DMS 273 (cell line): ENCODE measurements around the gene ZNF492.
A peak's percentile ranks its signal among the peaks of the same experiment; 100 is the strongest.

Experiments used
- DNase-seq: peaks from one replicate; lab custom pipeline; 2025; ENCODE audit not compliant: unreplicated experiment; lab: John Stamatoyannopoulos, UW

ZNF492 gene

DNA sequence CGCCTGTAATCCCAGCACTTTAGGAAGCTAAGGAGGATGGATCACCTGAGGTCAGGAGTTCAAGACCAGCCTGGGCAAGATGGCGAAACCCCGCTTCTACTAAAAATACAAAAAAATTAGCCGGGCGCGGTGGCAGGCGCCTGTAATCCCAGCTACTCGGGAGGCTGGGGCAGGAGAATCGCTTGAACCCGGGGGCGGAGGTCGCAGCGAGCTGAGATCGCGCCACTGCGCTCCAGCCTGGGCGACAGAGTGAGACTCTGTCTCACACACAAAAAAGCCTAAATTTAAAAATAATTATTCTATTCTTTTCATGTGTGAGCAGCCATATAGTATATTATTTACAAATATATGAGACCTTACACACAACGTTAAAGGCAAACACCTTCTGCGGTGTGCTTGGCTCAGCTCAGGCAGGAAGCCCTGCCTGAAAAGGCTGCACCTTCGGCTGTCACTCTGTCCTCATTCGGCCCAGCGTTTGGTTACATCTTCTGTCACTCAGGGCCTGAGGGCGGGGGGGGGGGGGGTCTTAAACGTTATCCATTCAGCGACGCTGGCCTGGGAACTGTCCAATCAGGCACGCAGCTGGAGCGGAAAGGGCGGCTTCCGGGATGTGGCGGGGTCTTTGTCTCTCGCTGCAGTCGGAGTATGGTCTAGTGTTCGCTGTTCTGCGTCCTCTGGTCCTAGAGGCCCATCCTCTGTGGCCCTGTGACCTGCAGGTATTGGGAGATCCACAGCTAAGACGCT is at the start of gene ZNF492:
TSS of gene ZNF492 (plus strand) at position 619 of the 744 bp plus-strand sequence. CDS start 19,076 bp downstream, outside the sequence.
- peak; percentile 32 for DNase-seq

DNA sequence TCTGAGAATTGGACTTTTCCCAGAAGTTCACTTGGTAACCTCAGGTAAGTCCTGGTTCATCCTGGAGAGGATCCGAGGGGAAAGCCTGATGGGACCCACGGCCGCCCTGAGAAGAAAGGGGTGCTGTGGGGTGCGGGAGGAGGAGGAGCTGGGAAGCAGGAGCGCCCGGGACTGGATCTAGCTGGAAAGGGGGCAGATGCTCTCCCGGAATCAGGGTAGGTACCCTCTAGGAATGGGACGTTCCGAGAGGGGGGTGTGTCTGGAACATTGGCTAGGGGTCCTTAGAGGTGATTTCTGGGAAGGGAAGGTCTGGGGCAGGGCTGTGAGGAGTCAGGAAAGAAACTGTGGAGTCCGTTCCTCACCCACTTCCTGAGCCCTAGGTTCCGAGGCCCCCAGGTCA is 38.7 kb upstream of the ZNF492 start:
- DNase-seq = no peak

DNA sequence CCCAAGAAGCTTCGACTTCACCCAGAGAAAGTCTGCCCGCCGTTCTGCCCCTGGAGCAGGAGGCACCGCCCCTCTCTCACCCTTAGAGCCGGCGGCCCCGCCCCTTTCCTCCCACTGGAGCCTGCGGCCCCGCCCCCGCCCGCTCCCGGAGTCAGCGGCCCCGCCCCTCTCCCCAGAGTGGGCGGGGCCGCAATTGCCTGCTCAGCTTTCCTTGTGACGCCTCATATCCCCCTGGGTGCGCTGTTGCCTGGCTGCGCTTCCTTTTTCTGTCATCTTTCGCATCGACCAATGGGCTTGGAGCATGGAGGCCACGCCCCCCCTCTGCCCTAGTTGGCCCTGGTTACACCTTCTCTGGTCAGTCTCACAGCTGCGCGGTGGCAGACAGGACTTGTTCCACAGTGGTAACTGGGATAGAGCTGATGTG is 38.2 kb upstream of the ZNF492 start:
- DNase-seq = peak; percentile 5

DNA sequence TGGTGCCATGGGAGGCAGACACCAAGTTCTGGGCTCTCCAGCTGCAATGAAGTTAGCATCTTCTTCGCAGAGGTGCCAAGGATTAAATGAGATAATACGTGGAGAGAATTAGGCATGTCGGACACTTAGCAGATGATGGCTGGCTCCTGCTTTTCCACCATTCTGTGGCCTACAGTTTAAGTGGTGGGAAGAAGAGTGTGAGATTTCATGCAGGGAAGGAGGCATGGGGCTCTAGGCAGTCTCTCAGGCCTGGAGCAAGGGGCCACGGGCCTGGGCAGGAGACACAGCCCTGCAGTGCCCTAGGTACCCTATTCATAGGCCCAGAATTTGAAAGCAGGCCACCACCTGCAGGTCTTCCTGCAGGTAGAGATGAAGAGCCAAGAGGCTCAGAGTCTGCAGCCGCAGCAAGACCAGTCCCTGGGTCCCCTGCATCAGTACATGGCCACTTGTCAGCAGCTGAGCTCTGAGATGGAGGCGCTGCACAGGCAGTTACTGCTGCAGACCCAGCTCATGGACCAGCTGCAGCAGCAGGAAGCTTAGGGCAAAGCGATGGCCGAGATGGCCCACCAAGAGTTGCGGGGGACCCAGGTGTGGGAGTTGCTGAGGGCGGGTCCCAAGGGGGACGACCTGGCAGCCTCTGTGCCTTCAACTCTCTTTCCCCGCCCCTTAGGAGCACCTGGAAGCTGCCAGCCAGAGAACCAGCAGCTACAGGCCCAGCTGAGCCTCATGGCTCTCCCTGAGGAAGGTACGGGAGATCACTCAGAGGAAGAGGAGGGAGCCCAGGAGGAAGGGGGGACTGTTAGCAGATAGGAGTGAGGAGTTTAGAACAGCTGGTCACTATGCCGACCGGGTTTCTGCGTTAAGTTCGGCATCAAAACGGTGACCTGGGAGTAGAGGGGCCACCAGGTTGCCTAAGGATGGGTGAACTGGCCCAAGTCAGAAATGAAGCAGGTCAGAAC is 33.2 kb upstream of the ZNF492 start:
- DNase-seq = no peak

DNA sequence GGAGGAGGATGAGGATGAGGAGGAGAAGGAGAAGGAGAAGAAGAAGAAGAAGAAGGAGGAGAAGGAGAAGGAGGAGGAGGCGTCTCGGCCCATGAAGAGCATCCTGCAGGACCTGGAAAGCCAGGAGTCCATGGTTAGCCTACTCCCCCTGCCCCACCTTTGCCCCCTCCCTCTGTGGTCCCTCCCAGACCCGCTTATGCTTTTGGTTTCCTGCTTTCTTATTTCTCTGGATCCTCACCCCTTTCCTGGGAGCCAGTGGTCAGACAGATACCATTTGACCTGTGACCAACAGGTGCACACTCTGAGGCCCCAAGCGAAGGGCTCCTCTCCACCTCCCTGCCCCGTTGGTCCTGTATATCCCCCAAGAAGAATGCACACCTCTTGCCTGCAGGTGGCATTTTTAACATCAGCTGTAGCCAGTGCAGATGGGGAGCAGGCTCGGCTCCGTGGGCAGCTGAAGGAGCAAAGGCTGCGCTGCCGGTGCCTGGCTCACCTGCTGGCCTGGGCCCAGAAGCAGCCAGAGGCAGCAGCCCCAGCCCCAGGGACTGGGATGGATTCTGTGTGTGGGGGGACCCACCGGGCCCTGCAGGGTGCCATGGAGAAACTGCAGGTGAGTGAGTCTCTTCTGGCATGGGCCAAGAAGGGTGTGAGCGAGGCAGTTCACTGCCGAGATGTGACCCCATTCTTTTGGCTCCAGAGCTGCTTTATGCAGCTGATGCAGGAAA is 32.1 kb upstream of the ZNF492 start:
- no peak for DNase-seq

DNA sequence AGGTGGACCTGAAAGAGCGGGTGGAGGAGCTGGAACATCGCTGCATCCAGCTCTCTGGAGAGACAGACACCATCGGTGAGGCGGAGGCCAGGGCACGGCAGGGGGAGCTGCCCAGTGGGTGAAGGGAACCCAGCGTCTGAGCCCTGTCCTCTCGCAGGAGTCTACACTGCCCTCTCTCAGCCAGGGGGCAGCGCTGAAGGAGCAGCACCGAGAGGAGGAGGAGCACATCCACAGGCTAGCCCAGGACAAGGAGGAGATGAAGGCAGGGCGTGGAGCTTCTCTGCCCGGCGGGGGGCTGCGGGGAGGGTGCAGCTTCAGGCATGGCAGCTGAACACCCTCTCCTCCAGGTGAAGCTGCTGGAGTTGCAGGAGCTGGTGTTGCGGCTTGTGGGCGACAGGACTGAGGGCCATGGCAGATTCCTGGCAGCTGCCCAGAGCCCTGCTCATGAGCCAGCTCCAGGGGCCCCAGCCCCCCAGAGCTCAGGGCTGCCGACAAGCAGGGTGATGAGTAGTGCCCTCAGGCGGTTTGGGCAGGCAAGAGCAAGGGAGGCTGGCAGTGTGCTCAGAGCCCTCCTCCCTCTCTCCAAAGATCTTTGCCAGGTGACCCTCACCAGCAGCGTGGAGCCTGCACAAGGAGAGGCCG is 31.4 kb upstream of the ZNF492 start:
- DNase-seq = no peak

DNA sequence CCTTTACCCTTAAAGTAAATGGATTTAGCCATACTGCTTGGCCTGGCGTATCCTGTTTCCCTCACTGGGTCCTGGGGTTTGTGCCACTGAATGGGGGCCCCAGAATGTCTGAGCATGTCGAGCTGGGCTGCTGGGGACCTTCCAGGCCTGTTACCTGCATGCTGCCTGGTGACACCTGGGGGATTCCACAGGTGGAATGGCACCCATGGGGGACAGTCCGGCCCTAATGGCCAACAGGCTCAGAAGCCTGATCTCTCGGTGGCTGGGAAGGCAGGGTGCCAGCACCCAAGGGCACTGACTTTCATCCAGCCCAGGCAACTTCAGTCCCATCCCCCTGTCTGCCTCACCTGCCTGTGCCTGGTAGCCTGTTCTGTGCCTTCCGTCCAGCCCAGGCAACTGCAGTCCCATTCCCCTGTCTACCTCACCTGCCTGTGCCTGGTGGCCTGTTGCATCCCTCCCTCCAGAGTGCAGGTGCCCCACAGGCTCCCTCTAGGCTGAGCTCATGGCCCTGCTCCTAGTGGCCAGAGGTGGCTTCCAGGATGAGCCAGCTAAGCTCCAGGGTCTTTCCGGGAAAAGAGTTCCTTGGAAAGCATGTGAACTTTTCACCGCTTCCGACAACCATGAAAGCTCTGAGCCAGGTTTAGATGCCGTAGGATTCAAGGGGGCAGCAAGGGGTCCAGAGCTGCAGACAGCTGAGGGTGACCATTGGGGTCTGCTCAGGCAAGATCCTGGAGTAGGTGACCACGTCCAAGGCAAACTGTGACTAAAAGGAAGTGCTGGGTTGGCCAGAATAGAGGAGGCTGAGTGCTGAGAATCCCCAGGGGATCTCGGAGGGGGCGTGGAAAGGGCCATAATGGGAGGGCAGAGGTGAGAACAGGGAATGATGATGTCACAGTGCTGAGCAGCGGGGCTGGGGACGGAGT is 30.3 kb upstream of the ZNF492 start:
- DNase-seq = no peak

DNA sequence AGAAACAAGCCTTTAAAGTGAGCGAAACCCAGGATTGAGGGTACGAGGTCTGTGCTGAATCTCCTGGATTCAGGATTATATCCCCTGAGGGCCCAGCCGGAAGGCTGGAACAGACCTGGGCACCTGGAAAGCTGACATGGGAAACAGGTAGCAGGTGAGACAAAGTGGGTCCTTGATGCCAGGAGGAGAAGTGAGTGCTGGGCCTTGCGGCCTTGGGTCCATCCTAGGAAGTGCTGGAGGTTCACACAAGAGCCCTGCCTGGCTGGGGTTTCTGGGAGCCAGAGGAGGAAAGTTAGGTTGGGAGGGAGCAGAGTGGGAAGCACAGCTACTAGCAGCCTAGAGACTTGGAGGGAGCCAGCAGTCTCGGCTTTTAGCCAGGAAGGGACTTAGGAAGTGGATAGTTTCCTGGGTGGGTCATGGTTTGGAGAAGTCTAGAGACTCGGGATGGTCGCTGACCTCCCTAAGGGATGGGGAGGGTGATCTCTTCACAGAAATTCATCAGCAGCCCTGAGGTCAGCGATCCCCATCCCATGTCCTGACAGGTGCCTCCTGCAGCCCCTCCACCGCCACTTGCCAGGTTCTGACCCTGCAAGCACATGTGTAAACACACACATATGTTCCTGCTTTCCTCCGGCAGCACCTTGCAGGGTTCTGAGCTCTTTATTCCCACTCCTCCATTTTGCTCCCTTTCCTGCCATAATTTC is 29.4 kb upstream of the ZNF492 start:
- no peak for DNase-seq

DNA sequence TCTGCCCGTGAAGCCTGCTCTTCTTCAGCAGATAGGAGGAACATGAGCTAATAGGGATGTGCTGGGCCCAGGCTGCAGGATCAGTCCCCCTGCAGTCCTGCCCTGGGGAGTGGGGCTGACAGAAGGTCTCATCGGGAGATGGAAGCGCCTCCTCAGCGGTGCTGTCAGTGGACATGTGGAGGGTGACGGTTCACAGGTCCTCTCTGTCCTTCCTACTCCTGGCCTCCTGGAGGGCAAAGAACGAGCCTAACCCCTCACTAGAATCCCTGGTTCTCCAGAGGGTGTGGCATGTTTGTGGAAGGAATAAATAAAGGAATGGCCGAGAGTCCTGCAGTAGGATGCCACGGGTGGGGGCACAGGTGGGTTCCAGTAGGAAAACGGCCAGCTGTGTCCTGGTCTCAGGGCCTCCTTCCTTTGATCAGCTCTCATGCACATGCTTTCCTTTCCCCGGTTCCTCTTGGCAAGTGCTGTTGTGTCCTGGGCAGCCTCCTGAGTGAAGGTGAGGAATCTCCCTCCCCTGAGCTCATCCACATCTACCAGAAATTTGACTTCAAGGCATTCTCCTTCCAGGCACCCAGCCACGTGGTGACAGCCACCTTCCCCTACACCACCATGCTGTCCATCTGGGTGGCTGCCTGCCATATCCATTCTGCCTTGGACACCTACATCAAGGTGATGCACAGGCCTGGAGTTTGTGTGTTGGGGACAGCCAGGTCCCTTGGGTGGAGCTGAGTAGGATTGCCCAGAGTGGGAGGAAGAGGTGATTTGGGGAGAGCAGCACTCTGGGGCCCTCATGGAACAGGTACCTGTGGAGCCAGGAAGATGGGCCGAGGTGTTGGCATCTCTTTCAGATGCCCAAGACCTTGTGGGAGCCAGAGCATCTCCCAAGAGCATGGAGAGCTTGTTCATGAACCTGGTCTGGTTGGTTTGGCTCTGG is 28.6 kb upstream of the ZNF492 start:
- DNase-seq = no peak

DNA sequence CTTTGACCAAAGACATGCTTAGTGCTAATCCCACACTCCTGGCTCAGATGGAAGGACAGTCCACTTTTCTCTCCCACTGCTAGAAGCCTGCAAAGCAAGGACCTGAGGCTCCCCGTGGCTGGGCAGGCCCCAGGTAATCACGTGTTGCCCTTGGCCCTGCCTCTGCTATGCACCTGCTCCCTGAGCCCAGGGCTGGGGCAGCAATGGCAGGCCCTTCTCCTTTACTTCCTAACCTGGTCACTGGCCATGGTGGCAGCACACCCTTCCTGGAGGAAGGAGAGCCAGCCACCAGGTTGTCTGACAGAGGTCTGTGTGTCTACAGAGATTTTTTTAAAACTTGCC is 27.9 kb upstream of the ZNF492 start:
- DNase-seq = no peak

DNA sequence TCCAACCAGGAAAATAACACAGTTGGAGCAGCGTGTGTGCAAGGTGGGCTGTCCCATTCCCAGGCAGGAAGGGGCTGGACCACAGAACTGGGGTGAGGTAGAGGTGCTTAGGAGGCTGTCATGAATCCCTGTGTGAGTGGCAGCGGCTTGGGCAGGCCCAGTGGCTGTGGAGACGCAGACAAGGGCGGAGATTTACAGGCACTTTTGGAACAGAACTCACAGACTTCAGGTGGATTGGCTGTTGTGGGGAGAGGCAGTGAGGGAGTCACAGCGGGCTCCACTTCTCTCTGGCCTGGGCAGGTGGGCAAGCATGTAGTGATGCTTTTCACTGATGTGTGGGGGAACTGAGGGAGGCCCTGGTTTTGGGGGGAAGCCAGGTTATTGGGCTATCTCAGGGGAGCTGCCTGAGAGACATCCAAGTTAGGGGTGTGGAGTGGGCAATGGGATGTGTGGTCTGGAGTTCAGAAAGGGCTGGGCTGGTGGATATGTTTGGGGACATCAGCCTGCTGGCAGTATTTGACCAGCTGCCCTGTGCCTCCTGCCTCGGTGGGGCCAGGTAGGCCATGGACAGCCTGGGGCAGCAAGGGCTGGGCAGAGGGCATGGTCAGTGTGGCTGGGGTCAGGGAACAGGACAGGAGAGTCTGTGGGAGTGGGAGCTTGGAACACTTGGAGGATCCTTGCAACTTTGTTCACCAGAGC is 27.0 kb upstream of the ZNF492 start:
- no peak for DNase-seq

DNA sequence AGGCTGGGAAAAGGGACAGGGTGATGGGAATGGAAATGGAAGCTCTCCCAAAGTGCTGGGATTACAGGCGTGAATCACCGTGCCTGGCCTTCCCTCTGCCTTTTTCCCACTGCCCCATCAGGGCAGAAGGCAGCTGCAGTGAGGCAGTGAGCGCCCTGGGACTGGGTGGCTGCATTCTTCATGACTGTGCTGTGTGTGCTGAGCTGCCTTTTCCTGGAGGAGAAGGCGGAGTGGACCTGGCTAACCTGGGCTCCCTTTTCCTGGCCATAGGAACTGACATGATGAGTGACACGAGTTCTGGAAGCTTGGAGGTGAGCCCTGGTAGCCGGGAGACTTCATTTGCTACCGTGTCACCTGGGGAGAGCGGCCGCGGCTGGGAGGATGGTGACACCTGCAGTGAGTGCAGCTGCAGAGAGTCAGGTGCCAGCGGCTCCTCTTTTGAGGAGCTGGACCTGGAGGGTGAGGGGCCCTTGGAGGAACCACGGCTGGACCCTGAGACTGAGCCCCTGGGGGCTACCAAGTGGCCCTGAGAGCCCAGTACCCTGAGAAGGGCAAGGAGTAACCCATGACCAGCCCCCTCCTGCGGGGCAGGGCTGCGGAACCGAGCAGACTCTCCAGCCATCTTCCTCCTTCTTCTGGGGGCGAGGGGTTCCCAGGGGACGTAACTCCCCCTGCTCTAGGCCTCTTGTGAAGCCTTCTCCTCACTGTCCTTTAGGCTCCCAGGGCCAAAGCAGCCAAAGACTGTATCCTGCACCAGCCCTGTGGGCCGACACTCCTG is 26.3 kb upstream of the ZNF492 start:
- DNase-seq = no peak

DNA sequence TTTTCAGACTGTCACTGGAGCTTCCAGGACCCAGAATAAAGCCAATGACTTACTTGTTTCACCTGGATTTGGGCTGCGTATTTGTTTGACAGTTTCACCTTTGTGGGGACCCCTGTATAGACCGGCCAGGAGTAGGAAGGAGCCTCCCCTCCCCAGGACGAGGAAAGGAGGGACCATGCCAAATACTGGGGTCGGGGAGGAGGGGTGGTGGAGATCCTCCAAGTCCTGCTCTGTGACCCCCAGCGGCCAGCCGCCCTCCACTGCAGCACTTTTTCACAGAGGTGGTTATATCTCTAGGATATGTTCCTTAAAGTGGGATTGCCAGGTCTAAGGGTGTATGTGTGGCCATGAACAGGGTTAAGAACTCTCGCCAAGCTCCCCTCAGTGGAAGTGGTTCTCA is 25.7 kb upstream of the ZNF492 start:
- no peak for DNase-seq

DNA sequence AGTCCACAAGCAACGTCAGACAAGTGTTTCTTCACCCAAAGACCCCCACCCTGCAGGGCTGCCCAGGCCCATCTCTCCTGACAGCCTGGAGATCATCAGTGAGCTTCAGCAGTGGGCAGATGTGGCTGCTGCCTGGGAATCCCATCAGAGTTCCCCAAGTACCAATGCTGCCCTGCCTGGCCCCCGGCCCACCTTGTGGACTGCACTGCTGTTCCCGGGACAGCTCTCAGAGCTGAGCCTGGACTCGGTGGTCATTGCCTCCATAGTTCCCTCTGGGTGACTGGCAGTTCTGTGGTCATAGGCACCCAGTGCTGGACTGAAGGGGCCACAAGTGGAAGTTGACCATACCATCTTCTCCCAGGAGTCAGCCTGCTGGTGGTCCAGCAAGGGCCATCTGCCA is 24.5 kb upstream of the ZNF492 start:
- no peak for DNase-seq

DNA sequence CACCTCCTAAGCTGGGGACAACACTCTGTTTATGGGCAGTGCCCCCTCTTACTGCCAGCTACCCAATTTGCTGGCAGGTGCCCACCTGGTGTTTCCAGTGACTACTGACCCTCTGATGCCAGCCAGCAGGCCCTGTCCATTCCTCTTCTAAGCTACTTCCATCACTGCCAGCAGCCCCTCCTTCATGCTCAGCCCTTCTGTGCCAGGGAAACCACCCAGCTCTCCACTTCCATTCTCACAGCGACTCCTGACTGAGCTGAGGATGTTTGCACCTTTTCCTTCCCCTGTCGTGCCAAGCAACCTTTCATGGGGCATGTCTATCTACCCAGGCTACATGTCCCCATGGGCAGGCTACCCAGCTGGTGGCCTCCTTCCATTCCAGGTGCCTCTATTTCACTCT is 24.0 kb upstream of the ZNF492 start:
- DNase-seq = no peak

DNA sequence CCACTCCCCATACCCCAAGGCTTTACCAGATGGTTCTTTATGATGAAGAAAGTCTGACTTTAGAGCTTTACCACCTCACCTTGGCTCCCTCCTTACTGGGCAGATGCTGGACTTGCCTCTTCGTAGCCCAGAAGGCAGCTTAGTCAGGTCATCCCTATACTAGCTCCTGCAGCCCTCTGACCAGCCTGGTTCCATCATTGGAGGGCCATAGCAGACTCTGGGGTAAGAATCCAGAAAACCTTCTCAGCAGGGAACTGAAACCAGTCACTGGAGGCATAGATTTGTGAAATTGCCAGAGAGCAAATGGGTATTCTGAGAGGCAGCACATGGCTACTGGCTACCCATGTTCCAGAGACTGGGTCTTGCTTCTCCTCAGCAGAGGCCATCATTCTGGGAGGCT is 21.8 kb upstream of the ZNF492 start:
- DNase-seq = no peak

DNA sequence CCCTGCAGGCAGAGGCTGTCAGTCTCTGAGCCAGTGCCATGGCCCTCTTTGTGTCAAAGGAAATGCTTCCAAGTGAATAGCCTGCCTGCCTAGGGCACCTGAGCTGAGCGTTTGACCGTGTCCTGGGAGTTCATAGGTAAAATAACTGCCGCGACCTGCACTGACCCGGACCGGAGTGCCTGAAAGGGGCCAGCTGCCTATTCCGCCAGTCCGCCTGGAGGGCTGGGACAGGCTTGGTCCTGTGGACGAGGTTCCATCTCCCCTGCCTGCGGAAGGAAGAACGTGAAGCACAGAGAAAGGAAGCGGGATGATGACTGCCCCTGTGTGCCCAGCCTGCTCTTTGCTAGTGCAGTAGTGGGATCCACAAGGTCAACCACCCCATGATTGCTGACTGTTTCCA is 17.5 kb upstream of the ZNF492 start:
- no peak for DNase-seq
